Activated T-helper 1 cell treated with anti-CD3 and anti-CD28 coated beads, Interleukin-2, amount 50 U/mL, for 16 hours (primary cell): ENCODE data around the gene CPSF4L.

Experiments used
- DNase-seq, 2 donors: peaks; one replicate each; pipeline ENCODE4 v3.0.0-alpha.2; 2020; ENCODE audit warnings: low read depth in 1 of 2, low spot score in 1 of 2

CPSF4L gene

DNA sequence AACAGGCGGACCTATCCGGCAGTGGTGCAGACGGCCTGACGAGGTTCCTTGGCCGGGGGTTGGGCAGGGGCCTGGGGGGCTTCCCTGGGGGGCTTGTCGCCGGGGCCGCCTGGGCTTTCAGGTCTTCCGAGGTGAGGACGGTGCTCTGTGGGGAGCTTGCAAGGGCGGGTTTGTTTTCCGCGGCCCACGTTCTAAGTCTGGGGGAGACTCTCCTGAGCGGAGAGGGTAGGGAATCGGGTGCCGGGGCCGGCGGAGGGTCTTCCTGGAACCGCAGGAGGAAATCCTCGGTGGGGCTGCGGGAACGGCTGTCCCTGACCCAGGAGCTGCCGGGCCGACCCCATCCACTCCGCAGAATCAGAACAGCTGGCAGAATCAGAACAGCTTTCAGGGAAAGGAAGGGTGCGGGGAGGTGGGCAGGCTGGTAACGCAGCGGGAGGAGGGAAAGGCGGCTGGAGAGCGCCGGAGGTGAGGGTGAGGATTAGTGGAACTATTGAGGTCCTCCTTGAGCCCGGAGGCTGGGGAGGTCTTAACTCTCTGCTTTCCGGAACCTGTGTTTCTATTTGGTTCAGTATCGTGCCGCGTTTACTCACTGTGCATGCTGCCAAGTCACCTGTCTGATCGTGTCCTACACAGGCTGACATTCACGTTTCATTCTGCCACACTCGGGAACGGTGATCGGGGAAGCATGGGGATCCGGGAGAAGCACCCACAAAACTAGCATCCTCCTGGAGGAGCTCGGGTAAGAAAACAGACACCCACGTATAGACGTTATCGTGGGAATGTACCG is 28.9 kb downstream of the CPSF4L start:
- DNase-seq, result peak in 1 of 2 donors; percentile 14

DNA sequence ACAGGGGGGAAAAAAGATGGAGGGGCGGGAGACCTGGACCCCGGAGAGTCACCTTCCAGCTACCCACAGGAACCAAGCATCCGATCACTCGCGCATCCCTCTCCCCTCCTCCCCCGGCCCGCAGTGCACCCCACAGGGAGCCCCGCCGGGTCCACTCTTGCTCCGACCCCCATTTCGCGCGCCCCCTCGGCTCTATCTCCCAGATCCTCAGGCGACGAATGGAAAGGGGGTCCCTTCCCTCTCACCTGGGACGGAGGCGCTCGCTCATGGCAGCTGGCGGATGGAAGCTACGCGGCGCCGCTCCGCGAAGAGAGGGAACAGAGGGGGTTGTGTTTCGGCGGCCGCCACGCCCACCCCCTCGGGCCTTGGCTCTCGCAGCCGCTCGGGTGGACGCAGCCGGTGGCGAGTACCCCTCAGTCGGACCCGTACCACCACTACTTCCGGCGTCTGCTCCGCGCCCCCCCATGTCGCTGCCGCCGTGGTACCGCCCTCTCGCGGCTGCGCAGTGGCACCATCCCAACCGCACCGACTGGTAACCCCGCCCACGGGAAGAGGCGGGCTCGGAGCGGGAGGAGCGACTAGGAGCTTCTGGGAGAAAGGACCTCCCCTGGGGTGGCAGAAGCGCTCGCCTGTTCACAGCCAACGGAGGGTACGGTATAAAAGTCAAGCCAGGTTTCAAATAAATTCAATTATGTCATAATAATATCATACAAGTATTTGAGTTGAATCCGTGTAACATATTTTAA is 29.7 kb downstream of the CPSF4L start:
- DNase-seq, result peak; percentile 94 to 96

DNA sequence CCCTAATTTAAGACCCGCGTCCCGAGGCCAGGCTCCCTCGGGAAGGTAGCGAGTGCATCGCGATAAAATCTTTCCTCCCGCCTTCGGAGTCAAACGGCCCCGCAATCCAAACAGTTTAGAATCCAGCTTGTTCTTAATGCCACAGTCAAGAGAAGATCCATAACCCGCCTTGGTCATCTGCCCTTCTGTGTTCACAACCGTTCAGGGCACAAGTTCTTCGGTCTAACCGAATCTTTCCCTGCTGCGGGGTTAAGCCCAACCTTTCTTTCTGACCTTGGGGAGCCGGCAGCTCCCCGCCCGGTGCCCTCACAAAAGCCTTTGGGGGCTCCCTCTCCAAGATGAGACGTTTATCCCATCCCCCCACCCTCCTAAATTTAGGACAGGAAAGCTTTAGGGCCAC is 30.3 kb downstream of the CPSF4L start:
- no peak for DNase-seq

DNA sequence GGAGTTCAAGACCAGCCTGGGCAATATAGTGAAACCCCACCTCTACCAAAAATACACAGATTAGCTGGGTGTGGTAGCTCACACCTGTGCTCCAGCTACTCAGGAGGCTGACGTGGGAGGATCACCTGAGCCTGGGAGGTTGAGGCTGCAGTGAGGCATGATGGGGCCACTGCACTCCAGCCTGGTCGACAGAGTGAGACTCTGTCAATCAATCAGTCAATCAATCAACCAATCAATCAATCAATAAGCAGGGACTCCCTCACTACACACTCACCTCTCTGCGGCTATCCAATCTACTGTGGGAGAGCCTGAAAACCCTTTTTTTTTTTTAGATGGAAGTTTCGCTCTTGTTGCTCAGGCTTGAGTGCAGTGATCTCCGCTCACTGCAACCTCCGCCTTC is 31.6 kb downstream of the CPSF4L start:
- no peak for DNase-seq

DNA sequence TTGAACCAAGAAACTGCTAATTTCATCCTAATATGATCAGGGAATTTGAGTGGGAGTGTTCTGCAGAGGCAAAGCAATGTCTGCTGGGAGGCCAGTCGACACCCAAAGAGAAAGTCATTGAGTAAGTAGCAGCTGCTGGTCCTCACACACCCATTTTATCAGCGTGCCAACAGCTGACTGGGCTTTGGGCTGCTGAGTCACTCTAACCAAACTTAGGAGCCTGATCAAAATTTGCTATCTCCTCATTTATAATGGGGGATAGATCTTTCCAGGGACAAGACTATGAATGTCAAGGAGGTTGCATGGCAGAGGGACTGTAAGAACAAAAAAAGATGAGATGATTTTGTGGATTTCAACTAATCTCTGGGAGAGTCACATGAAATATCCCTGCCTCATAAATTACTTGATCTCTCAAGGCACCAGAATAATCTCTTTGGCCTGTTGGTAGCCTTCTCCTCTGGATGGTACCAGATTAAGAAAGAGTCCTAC is 32.9 kb downstream of the CPSF4L start:
- DNase-seq, result peak in 1 of 2 donors; percentile 4

DNA sequence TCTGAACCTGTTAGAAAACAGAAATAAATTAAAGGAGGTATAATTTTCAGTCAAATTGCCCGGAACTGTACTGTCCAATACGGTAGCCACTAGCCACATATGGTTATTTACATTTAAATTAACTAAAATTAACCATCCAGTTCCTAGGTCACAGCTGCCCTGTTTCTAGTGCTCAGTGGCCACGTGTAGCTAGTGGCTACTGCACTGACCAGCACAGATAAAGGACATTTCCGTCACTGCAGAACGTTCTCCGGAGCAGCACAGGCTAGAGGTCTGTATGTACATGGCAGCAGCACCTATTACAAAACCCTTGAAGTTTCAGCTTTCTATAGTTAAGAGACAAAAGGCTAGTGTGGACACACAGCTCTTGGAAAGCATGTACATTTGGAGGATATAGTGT is 33.7 kb downstream of the CPSF4L start:
- DNase-seq, result no peak

DNA sequence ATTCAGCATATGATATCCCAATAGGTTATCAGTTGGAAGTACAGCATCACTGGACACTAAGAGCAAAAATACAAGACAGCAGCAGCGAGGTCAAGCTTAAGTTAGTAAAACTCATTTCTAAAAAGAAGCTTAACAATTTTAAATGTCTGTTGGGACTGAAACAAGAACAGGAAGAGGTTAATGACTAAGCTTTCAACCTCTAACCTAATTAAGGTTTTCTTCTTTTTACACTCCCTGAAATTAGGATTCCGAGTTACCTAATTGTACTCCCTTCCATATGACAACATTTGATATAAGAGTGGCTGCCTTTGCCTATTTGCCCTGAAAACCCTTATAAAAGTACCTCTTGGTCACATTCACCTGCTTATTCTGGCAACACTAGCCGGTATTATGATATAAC is 34.3 kb downstream of the CPSF4L start:
- no peak for DNase-seq

DNA sequence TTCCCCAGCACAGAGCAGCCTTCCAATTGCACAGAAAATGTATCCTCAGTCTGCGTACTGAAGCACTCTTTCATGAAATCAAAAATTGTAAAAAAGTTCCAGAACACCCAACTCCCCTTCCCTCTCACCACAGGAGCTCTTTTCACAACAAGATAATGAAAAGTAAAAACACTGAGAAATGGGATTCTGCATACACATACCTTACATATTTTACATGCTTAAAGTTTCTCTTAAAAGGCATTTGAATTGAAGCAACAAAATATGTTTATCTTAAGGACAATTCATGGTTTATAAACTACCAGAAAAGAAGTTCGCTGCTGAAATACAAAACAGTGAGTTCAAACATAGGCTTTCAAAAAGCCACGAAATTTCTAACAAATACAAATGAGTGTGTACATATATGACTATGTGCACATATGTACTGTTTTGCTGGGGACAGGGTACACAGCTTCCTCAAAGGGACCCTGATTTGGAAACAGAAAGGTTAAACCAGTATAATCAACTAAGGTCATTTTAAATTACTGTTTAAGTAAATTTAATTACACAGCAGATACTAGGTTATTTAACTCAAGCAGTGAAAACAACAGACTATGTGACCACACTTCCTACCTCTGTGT is 35.0 kb downstream of the CPSF4L start:
- no peak for DNase-seq

DNA sequence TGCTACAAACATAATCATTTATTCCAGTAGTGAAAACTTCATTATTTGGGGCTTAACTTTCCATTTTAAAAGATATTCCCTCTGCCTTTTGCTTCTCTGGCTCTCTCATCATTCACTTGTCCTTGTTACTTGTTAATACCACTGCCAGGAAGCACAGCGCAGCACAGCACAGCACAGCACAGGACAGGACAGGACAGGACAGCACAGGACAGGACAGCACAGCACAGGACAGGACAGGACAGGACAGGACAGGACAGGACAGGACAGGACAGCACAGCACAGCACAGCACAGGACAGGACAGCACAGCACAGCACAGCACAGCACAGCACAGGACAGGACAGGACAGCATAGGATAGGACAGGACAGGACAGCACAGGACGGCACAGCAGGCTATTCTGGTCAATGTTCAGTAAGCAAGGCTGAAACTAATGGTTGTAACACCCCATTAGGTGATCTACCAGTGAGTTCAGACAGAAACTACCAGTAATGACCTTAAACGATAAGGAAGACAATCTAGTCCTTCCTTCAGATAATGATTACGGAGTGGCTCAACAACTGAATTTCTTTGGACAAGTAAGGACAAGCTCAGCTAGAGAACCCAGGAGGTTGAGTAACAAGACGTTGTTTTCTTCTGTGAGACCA is 36.9 kb downstream of the CPSF4L start:
- no peak for DNase-seq

DNA sequence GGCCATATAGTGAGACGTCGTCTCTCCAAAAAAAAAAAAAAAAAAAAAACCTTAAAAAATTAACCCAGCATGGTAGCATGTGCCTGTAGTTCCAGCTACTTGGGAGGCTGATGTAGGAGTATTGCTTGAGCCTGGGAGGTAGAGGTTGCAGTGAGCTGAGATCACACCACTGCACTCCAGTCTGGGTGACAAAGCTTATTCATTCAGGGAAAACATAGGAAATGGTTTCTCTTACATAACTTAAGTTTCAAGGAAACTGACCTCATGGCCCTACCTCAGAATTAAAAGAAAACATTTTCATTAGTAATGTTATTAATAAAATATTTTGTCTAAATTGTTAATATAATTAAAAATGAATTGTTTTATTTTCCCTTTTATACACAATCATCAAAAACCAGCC is 37.4 kb downstream of the CPSF4L start:
- no peak for DNase-seq

DNA sequence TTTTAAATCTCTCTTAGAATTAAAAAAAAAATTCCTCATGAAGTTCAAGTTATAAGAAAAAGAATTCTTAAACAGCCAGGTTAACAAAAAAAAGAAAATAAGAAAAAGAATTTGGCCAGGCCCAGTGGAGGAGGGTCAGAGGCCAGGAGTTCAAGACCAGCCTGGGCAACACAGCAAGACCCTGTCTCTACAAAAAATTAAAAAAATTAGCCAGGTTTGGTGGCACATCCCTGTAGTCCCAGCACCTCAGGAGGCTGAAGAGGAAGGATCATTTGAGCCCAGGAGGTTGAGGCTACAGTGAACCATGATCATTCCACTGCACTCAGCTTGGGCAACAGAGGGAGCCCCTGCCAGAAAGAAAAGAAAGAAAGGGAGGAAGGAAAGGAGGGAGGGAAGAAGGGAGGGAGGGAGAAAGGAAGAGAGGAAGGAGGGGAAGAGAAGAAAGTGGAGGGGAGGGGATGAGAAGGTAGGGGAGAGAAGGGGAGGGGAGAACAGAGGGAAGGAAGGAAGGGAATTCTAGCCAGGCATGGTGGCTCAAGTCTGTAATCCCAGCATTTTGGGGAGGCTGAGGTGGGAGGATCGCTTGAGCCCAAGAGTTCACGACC is 38.0 kb downstream of the CPSF4L start:
- no peak for DNase-seq

DNA sequence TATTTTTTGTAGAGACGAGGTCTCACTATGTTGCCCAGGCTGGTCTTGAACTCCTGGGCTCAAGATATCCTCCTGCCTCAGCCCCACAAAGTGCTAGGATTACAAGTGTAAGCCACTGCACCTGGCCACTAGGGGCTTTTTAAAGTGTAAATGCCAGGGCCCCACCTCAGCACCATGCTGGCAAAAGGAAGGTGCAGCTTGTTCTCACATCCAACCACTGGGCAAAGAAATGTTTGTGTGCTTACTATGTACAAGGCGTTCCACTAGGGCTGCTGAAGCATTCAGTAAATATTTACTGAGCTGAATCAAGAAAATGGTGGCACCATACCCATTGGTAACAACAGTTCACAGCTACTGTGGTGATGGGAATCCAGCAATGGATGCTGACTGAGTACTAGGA is 46.2 kb downstream of the CPSF4L start:
- DNase-seq, result no peak

DNA sequence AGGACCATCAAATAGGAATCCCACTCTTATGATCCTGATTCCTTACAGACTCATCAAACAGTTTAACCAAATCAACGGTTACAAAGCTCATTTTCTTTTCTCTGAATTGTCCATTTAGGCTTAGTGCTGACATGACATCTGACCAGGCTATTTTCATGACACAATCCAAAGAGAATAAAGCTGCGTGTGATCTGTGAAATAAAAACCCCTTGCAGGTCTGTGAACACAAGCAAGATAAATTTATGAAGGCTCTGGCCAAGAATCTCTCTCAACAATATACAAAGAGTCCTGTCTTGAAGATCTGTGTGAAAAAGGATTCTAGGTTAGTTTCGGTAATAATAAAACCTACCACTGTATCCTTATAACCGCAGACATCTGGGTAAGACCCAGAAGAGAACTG is 46.8 kb downstream of the CPSF4L start:
- DNase-seq, result no peak

DNA sequence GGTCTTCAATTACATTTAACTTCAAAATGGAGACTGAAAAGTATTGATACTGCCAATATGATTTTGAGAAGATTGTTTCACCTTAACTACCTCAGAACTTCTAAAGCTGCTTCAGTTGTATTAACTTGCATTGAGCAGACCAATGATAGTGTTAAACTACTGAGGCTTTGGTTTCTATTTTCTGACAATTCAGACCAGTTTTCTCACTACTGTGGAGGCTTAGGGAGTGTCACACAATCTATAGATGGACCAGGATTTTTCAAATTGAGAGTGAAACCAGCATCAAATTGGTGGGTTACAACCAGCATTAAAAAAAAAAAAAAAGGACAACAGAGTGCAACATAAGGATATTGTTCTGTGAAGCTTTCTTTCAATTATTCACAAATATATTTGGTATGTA is 47.7 kb downstream of the CPSF4L start:
- no peak for DNase-seq

DNA sequence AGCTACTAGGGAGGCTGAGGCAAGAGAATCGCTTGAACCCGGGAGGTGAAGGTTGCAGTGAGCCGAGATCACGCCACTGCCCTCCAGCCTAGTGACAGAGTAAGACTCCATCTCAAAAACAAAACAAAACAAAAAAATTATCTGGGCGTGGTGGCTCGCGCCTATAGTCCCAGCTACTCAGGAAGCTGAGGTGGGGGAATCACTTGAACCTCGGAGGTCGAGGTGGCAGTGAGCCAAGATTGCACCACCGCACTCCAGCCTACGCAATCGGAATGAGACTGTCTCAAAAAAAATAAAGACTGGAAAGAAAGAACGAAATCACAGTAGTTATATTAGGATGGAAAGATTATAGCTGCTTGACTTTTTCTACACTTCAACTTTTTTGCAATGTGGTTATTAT is 49.9 kb downstream of the CPSF4L start:
- DNase-seq, result peak in 1 of 2 donors; percentile 38

DNA sequence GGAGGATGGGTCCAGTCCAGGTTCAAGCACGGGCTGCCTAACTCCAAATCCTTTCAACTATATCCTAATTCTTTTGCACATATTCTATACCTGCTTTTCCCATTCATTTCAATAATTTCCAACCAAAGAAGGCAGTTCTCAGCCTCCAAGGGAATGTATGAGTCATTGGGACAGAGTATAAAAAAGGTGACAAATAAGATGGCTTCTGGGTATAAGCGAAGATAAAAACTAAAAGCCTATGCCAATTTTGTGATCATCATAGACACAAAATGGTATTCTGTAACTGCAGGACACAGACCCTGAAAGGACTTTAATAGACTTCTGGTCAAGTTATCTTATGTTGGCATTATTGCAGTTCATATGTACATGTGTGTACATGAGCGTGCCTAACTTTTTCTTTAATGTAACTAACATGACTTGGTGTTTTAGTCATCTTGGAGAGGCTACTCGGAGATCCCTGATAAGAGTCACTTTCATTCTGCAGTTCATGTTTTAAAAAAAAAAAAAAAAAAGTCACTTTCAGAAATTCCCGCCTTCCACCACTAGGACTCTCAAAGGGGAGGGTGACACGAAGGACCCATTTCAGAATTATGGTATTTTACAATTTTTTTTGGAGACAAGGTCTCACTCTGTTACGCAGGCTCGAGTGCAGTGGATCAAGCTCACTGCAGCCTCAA is 51.5 kb downstream of the CPSF4L start:
- DNase-seq, result no peak

DNA sequence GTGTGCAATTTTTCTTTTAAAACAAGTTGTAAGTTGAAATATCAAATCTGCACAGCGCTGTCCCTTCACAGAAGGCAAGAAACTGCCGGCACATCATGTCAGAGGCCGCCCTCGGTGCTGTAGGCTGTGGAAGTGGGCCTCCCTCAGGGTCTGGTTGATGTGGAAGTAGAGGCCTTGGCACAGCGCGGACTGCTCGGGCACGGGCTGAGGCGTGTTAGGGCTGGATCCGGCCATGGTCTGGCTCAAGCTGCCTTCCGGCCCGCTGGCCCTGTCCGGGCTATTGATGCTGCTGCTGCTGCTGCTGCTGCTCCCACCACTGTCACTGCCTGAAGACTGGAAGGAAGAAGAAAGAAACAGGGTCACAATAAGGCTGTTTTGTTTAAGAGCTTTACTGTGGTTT is 52.2 kb downstream of the CPSF4L start:
- DNase-seq, result no peak

DNA sequence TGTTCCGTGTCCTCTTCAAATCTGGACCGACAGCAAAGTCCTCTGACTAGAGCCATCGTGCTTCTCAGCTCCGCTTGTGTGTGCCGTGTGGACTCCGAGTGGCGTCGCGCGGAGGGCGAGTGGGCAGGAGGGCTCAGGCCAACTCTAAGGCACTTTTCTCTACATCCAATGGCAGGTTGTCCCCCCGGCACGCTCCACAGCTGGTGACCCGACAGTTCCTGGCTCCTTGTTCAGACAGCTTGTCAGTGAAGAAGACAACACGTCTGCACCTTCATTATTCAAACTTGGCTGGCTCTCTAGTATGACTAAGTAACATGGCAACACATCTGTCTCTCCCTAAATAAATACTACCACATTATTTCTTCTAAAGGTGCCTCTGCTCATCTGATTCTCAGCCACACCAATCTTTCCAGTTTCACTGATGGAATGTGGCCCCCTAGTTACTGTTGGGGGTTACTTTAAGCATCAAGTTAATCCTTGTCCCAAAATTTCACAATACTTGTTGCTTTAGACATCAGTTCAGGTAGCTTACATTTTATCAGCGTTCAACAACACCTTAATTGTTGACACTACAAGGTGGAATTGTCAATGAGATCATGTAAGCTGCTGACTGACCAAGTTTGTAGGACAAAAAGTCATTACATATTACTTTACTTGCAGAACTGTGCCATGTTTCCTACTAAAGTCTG is 53.4 kb downstream of the CPSF4L start:
- DNase-seq, result no peak

DNA sequence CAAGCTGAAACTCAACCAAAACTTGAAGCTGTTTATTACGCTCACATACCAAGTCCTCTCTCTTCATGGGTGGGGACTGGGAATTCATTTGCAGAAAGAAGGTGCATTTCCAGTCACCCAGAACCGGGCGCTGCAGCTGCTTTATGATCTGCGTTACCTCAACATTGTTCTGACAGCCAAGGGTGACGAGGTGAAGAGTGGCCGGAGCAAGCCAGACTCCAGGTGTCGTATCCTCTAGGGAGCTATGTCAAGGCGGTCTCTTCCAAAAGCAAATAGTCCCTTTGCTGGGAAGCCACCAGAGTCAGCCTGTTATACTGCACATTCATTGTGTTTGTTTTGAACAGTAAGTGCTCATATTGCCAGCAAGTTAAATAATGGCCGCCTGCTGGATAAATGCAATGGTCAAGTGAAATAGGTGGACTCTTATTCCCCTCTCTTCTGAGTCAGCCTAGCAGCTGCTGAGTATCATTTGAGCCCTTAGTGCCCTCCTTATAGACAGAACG is 56.2 kb downstream of the CPSF4L start:
- no peak for DNase-seq
